HEK293 (cell line): ENCODE results near the gene ACTR1B.

Source experiments
- KLF16 ChIP-seq: fragments of 450-650 bp; formaldehyde crosslinking; IDR thresholded peaks from 2 replicates; pipeline ENCODE4 v1.5.1; 2017; ENCODE audit warnings: missing biosample characterization, missing genetic modification characterization
- PRDM1 ChIP-seq: fragments of 450-650 bp; formaldehyde crosslinking; IDR thresholded peaks from 2 replicates; pipeline ENCODE4; 2016; ENCODE audit warnings: missing biosample characterization, missing genetic modification characterization
- REPIN1 ChIP-seq: fragments of 450-650 bp; formaldehyde crosslinking; IDR thresholded peaks from 2 replicates; pipeline ENCODE4 v1.5.1; 2017; ENCODE audit warnings: missing biosample characterization, missing genetic modification characterization, low read depth
- SCRT1 ChIP-seq: fragments of 450-650 bp; formaldehyde crosslinking; IDR thresholded peaks from 2 replicates; pipeline ENCODE4 v1.5.1; 2016; ENCODE audit warnings: missing biosample characterization, missing genetic modification characterization, borderline replicate concordance
- WT1 ChIP-seq: fragments of 450-650 bp; formaldehyde crosslinking; IDR thresholded peaks from 2 replicates; pipeline ENCODE4 v1.5.1; 2016; ENCODE audit warnings: missing biosample characterization, missing genetic modification characterization
- ZNF10 ChIP-seq: fragments of 450-650 bp; formaldehyde crosslinking; IDR thresholded peaks from 2 replicates; pipeline ENCODE4 v1.5.1; 2017; ENCODE audit warnings: missing biosample characterization, missing genetic modification characterization
- ZNF138 ChIP-seq: fragments of 450-650 bp; formaldehyde crosslinking; IDR thresholded peaks from 2 replicates; pipeline ENCODE4 v1.5.1; 2016; ENCODE audit warnings: missing biosample characterization, missing genetic modification characterization, borderline replicate concordance
- ZNF473 ChIP-seq: fragments of 450-650 bp; formaldehyde crosslinking; IDR thresholded peaks from 2 replicates; pipeline ENCODE4 v1.5.1; 2017; ENCODE audit warnings: missing biosample characterization, missing genetic modification characterization
- ZNF510 ChIP-seq: fragments of 450-650 bp; formaldehyde crosslinking; IDR thresholded peaks from 2 replicates; pipeline ENCODE4 v1.5.1; 2018; ENCODE audit warnings: mild to moderate bottlenecking, missing genetic modification characterization, missing biosample characterization; ENCODE audit not compliant: insufficient replicate concordance
- ZNF621 ChIP-seq: fragments of 450-650 bp; formaldehyde crosslinking; IDR thresholded peaks from 2 replicates; pipeline ENCODE4 v1.5.1; 2017; ENCODE audit warnings: missing biosample characterization, missing genetic modification characterization
- ZNF626 ChIP-seq: fragments of 450-650 bp; sonication (Bioruptor Pico); formaldehyde crosslinking; IDR thresholded peaks from 2 replicates; pipeline ENCODE4 v1.5.1; 2018; ENCODE audit warnings: missing biosample characterization, missing genetic modification characterization, inconsistent platforms
- ZNF658 ChIP-seq: fragments of 450-650 bp; formaldehyde crosslinking; IDR thresholded peaks from 2 replicates; pipeline ENCODE4; 2016; ENCODE audit warnings: missing biosample characterization, missing genetic modification characterization
- ZNF701 ChIP-seq: fragments of 450-650 bp; formaldehyde crosslinking; IDR thresholded peaks from 2 replicates; pipeline ENCODE4 v1.5.1; 2016; ENCODE audit warnings: missing biosample characterization, missing genetic modification characterization
- TF ChIP-seq, protein P1 (sequence below): fragments of 450-650 bp; formaldehyde crosslinking; IDR thresholded peaks from 2 replicates; pipeline ENCODE4 v1.5.1; 2016; ENCODE audit warnings: missing biosample characterization, missing genetic modification characterization, low read depth
- TF ChIP-seq, protein P2 (sequence below): fragments of 450-650 bp; formaldehyde crosslinking; IDR thresholded peaks from 2 replicates; pipeline ENCODE4 v1.5.1; 2016; ENCODE audit warnings: missing biosample characterization, missing genetic modification characterization
- TF ChIP-seq, protein P3 (sequence below): fragments of 450-650 bp; formaldehyde crosslinking; IDR thresholded peaks from 2 replicates; pipeline ENCODE4 v1.5.1; 2017; ENCODE audit warnings: missing biosample characterization, missing genetic modification characterization
- TF ChIP-seq, protein P4 (sequence below): fragments of 450-650 bp; formaldehyde crosslinking; IDR thresholded peaks from 2 replicates; pipeline ENCODE4 v1.5.1; 2016; ENCODE audit warnings: missing biosample characterization, missing genetic modification characterization
- TF ChIP-seq, protein P5 (sequence below): fragments of 450-650 bp; formaldehyde crosslinking; optimal IDR thresholded peaks from 2 replicates; pipeline ENCODE3; 2016; ENCODE audit warnings: missing biosample characterization, mild to moderate bottlenecking, missing genetic modification characterization
- TF ChIP-seq, protein P6 (sequence below): fragments of 450-650 bp; formaldehyde crosslinking; IDR thresholded peaks from 2 replicates; pipeline ENCODE4 v1.5.1; 2016; ENCODE audit warnings: missing biosample characterization, missing genetic modification characterization
- TF ChIP-seq, protein P7 (sequence below): fragments of 450-650 bp; formaldehyde crosslinking; IDR thresholded peaks from 2 replicates; pipeline ENCODE4 v1.5.1; 2016; ENCODE audit warnings: missing biosample characterization, missing genetic modification characterization
- TF ChIP-seq, protein P8 (sequence below): fragments of 450-650 bp; formaldehyde crosslinking; IDR thresholded peaks from 2 replicates; pipeline ENCODE4 v1.5.1; 2016; ENCODE audit warnings: missing biosample characterization, missing genetic modification characterization
- TF ChIP-seq, protein P9 (sequence below): fragments of 450-650 bp; IDR thresholded peaks from 2 replicates; pipeline ENCODE4 v1.5.1; 2018; ENCODE audit warnings: missing biosample characterization, mild to moderate bottlenecking, missing genetic modification characterization

Gene ACTR1B

DNA sequence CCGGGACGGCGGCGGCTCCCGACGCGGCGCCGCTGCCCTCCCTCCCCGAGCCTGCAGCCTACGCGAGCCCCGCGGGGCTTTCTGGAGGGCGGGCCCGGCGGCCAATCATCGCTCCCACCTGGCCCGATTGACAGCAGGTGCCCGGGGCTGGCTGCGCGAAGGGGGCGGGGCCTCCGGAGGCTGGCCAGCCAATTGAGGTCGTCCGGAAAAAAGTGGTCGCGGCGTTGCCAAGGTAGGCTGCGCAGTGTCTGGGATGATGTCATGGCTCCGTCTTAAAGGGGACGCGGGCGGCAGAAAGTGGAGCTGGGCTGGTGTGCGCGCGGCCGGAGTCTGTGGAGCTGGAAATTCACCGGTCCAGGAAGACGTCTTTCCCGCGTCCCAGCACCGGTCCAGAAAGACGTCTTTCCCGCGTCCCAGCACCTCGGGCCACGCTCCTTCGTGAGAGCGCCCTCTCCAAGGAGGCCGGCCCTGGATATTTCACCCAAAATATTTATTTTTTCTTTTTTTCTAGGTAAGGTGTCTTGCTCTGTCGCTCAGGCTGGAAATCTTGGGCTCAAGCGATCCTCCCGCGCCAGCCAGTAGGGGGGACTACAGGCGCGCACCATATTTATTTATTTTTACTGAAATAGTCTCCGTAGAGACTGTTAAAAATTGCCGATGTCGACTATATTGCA is at the start of gene ACTR1B (continued):
- TF ChIP-seq, protein P1, sequence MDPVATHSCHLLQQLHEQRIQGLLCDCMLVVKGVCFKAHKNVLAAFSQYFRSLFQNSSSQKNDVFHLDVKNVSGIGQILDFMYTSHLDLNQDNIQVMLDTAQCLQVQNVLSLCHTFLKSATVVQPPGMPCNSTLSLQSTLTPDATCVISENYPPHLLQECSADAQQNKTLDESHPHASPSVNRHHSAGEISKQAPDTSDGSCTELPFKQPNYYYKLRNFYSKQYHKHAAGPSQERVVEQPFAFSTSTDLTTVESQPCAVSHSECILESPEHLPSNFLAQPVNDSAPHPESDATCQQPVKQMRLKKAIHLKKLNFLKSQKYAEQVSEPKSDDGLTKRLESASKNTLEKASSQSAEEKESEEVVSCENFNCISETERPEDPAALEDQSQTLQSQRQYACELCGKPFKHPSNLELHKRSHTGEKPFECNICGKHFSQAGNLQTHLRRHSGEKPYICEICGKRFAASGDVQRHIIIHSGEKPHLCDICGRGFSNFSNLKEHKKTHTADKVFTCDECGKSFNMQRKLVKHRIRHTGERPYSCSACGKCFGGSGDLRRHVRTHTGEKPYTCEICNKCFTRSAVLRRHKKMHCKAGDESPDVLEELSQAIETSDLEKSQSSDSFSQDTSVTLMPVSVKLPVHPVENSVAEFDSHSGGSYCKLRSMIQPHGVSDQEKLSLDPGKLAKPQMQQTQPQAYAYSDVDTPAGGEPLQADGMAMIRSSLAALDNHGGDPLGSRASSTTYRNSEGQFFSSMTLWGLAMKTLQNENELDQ (tag by site-specific recombination): no peak
- TF ChIP-seq, protein P2, sequence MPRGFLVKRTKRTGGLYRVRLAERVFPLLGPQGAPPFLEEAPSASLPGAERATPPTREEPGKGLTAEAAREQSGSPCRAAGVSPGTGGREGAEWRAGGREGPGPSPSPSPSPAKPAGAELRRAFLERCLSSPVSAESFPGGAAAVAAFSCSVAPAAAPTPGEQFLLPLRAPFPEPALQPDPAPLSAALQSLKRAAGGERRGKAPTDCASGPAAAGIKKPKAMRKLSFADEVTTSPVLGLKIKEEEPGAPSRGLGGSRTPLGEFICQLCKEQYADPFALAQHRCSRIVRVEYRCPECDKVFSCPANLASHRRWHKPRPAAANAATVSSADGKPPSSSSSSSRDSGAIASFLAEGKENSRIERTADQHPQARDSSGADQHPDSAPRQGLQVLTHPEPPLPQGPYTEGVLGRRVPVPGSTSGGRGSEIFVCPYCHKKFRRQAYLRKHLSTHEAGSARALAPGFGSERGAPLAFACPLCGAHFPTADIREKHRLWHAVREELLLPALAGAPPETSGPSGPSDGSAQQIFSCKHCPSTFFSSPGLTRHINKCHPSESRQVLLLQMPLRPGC (tag by site-specific recombination): peak; percentile 16; the same call in 1 of the 2 replicates
- TF ChIP-seq ZNF701 (tag by site-specific recombination): no peak
- 0 out of 2 replicates have a peak, but pooled peaks have one; percentile 6 for TF ChIP-seq PRDM1 (tag by site-specific recombination)
- no peak for TF ChIP-seq ZNF138 (tag by site-specific recombination)
- TF ChIP-seq, protein P3, sequence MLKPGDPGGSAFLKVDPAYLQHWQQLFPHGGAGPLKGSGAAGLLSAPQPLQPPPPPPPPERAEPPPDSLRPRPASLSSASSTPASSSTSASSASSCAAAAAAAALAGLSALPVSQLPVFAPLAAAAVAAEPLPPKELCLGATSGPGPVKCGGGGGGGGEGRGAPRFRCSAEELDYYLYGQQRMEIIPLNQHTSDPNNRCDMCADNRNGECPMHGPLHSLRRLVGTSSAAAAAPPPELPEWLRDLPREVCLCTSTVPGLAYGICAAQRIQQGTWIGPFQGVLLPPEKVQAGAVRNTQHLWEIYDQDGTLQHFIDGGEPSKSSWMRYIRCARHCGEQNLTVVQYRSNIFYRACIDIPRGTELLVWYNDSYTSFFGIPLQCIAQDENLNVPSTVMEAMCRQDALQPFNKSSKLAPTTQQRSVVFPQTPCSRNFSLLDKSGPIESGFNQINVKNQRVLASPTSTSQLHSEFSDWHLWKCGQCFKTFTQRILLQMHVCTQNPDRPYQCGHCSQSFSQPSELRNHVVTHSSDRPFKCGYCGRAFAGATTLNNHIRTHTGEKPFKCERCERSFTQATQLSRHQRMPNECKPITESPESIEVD (tag by site-specific recombination): no peak; the same call in 1 of the 2 replicates
- TF ChIP-seq, protein P4, sequence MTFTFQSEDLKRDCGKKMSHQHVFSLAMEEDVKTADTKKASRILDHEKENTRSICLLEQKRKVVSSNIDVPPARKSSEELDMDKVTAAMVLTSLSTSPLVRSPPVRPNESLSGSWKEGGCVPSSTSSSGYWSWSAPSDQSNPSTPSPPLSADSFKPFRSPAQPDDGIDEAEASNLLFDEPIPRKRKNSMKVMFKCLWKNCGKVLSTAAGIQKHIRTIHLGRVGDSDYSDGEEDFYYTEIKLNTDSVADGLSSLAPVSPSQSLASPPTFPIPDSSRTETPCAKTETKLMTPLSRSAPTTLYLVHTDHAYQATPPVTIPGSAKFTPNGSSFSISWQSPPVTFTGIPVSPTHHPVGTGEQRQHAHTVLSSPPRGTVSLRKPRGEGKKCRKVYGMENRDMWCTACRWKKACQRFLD (tag by site-specific recombination): no peak
- TF ChIP-seq ZNF510 (tag by site-specific recombination): no peak
- no peak for TF ChIP-seq ZNF473
- TF ChIP-seq, protein P5, sequence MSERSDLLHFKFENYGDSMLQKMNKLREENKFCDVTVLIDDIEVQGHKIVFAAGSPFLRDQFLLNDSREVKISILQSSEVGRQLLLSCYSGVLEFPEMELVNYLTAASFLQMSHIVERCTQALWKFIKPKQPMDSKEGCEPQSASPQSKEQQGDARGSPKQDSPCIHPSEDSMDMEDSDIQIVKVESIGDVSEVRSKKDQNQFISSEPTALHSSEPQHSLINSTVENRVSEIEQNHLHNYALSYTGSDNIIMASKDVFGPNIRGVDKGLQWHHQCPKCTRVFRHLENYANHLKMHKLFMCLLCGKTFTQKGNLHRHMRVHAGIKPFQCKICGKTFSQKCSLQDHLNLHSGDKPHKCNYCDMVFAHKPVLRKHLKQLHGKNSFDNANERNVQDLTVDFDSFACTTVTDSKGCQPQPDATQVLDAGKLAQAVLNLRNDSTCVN (tag by site-specific recombination): peak; percentile 77
- TF ChIP-seq, protein P6, sequence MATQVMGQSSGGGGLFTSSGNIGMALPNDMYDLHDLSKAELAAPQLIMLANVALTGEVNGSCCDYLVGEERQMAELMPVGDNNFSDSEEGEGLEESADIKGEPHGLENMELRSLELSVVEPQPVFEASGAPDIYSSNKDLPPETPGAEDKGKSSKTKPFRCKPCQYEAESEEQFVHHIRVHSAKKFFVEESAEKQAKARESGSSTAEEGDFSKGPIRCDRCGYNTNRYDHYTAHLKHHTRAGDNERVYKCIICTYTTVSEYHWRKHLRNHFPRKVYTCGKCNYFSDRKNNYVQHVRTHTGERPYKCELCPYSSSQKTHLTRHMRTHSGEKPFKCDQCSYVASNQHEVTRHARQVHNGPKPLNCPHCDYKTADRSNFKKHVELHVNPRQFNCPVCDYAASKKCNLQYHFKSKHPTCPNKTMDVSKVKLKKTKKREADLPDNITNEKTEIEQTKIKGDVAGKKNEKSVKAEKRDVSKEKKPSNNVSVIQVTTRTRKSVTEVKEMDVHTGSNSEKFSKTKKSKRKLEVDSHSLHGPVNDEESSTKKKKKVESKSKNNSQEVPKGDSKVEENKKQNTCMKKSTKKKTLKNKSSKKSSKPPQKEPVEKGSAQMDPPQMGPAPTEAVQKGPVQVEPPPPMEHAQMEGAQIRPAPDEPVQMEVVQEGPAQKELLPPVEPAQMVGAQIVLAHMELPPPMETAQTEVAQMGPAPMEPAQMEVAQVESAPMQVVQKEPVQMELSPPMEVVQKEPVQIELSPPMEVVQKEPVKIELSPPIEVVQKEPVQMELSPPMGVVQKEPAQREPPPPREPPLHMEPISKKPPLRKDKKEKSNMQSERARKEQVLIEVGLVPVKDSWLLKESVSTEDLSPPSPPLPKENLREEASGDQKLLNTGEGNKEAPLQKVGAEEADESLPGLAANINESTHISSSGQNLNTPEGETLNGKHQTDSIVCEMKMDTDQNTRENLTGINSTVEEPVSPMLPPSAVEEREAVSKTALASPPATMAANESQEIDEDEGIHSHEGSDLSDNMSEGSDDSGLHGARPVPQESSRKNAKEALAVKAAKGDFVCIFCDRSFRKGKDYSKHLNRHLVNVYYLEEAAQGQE (tag by site-specific recombination): no peak
- no peak for TF ChIP-seq ZNF621
- TF ChIP-seq, protein P7, sequence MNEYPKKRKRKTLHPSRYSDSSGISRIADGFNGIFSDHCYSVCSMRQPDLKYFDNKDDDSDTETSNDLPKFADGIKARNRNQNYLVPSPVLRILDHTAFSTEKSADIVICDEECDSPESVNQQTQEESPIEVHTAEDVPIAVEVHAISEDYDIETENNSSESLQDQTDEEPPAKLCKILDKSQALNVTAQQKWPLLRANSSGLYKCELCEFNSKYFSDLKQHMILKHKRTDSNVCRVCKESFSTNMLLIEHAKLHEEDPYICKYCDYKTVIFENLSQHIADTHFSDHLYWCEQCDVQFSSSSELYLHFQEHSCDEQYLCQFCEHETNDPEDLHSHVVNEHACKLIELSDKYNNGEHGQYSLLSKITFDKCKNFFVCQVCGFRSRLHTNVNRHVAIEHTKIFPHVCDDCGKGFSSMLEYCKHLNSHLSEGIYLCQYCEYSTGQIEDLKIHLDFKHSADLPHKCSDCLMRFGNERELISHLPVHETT (tag by site-specific recombination): no peak; the same call in 1 of the 2 replicates
- TF ChIP-seq ZNF10 (tag by site-specific recombination): no peak
- TF ChIP-seq WT1 (tag by site-specific recombination): no peak
- TF ChIP-seq SCRT1 (tag by site-specific recombination): no peak
- TF ChIP-seq ZNF626 (tag by site-specific recombination): no peak
- no peak for TF ChIP-seq ZNF658 (tag by site-specific recombination)
- TF ChIP-seq, protein P8, sequence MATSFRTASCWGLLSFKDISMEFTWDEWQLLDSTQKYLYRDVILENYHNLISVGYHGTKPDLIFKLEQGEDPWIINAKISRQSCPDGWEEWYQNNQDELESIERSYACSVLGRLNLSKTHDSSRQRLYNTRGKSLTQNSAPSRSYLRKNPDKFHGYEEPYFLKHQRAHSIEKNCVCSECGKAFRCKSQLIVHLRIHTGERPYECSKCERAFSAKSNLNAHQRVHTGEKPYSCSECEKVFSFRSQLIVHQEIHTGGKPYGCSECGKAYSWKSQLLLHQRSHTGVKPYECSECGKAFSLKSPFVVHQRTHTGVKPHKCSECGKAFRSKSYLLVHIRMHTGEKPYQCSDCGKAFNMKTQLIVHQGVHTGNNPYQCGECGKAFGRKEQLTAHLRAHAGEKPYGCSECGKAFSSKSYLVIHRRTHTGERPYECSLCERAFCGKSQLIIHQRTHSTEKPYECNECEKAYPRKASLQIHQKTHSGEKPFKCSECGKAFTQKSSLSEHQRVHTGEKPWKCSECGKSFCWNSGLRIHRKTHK: no peak
- 0 out of 2 replicates have a peak, but pooled peaks have one; percentile 31 for TF ChIP-seq REPIN1
- TF ChIP-seq, protein P9, sequence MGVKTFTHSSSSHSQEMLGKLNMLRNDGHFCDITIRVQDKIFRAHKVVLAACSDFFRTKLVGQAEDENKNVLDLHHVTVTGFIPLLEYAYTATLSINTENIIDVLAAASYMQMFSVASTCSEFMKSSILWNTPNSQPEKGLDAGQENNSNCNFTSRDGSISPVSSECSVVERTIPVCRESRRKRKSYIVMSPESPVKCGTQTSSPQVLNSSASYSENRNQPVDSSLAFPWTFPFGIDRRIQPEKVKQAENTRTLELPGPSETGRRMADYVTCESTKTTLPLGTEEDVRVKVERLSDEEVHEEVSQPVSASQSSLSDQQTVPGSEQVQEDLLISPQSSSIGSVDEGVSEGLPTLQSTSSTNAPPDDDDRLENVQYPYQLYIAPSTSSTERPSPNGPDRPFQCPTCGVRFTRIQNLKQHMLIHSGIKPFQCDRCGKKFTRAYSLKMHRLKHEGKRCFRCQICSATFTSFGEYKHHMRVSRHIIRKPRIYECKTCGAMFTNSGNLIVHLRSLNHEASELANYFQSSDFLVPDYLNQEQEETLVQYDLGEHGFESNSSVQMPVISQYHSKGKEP: no peak
- TF ChIP-seq KLF16 (tag by site-specific recombination): no peak
